Measurements from ENCODE around the gene DIP2C.

GRCh38 chr10:398954-399353 is 290.5 kb downstream of the DIP2C start:
- TF ChIP-seq CTCF (IDR thresholded peaks at IDR 0.05) (no peak), EZH2 (IDR thresholded peaks at IDR 0.05; ENCODE audit: borderline replicate concordance, insufficient read depth, low read depth, low read length, poor library complexity, severe bottlenecking) (no peak)
